ENCODE measurements around the gene PLCH1. TPM values are rescaled to one million over a fixed set of nuclear protein-coding genes. Genes with fewer than 3 reads are reported as not detected.

PLCH1 gene
- total and polyA plus RNA-seq, 9 of the 15 experiments (the other 6 are each of a cell fraction or from before 2014, with no cell fraction given) = 0.17 to 0.62 (median 0.40) TPM

- TF ChIP-seq YY1 (IDR thresholded peaks at IDR 0.05; ENCODE audit: borderline replicate concordance in 1 of 3, control insufficient read depth in 1 of 3, extremely low read depth in 1 of 3, insufficient read depth in 3 of 3, insufficient read length in 1 of 3, insufficient replicate concordance in 2 of 3, low read depth in 1 of 3, low read length in 2 of 3) (peak in 1 of 3 experiments; percentile 76), E2F3 (CRISPR knock-in tag; IDR thresholded peaks at IDR 0.05) (0 out of 2 replicates have a peak, but pooled peaks have one; percentile 48), ZNF184 (CRISPR knock-in tag; IDR thresholded peaks at IDR 0.05) (no peak), ETV5 (CRISPR knock-in tag; IDR thresholded peaks at IDR 0.05; ENCODE audit: low read depth) (peak; percentile 97), RBFOX2 (IDR thresholded peaks at IDR 0.05; ENCODE audit: low read depth, low read length) (0 out of 2 replicates have a peak, but pooled peaks have one; percentile 32), ZNF347 (CRISPR knock-in tag; IDR thresholded peaks at IDR 0.05; ENCODE audit: low read depth) (no peak), CLOCK (CRISPR knock-in tag; IDR thresholded peaks at IDR 0.05; ENCODE audit: borderline replicate concordance) (no peak), MAFF (IDR thresholded peaks at IDR 0.05; ENCODE audit: low read length) (0 out of 2 replicates have a peak, but pooled peaks have one; percentile 29), CXXC5 (CRISPR knock-in tag; IDR thresholded peaks at IDR 0.05) (peak; percentile 68), PREB (CRISPR knock-in tag; IDR thresholded peaks at IDR 0.05) (no peak), KAT2B (IDR thresholded peaks at IDR 0.05; ENCODE audit: low read depth, low read length) (no peak), SUPT5H (IDR thresholded peaks at IDR 0.05) (peak; percentile 37; the same call in 1 of the 2 replicates), ZBTB49 (CRISPR knock-in tag; IDR thresholded peaks at IDR 0.05; ENCODE audit: borderline replicate concordance) (no peak), NCOA1 (IDR thresholded peaks at IDR 0.05; ENCODE audit: low read depth) (peak; percentile 73; the same call in 1 of the 2 replicates), POU5F1 (IDR thresholded peaks at IDR 0.05; ENCODE audit: borderline replicate concordance, low read depth, low read length, partially characterized antibody) (no peak)
Measured at GRCh38 chr3:155334914-155335723, 409.8 kb downstream of the PLCH1 start (continued).

Measured in K562 (cell line).